NK-92 (cell line): ENCODE data around the gene WIPF2.

Experiments
- DNase-seq: peaks from one replicate; lab custom pipeline; 2025; ENCODE audit not compliant: unreplicated experiment; lab: John Stamatoyannopoulos, UW

WIPF2 gene

GRCh38 chr17:40323391-40324381, 104.6 kb downstream of the WIPF2 start:
- no peak for DNase-seq

DNA sequence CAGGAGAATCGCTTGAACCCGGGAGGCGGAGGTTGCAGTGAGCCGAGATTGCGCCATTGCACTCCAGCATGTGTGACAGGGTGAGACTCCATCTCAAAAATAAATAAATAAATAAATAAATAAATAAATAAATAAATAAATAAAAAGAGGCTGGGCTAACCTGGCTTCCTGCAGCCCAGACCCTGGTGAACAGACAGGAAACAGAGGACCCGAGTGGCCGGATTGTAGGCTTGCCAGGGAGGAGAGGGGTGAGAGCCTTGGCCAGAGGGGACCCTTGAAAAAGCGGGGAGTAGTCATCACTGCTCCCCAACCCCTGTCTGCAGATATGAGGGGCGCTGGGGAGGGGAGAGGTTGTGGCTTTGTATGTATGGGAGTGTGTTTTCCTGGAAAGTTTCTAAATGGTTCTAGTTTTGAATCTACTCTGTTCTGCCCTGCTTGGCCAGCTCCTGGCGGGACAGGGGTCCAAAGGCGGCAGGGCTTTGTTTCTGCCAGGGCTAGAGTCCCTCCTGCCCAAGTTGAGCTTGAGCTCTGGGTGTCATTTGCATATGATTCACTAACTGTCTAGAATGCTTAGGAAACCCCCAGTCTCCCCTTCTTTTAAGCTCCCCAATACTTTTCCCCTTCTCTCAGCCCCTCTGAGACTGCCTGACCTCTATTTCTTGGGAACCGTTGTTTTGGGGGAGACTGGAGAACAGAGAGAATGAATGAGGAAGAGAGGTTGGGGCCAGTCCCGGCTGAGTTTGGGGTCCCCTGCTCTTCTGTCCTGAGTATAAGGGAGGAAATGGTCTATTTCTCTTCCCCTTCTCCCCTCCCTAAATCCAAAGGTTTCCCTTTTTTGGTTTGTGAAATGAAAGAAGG, 106.3 kb downstream of the WIPF2 start:
- no peak for DNase-seq

DNA sequence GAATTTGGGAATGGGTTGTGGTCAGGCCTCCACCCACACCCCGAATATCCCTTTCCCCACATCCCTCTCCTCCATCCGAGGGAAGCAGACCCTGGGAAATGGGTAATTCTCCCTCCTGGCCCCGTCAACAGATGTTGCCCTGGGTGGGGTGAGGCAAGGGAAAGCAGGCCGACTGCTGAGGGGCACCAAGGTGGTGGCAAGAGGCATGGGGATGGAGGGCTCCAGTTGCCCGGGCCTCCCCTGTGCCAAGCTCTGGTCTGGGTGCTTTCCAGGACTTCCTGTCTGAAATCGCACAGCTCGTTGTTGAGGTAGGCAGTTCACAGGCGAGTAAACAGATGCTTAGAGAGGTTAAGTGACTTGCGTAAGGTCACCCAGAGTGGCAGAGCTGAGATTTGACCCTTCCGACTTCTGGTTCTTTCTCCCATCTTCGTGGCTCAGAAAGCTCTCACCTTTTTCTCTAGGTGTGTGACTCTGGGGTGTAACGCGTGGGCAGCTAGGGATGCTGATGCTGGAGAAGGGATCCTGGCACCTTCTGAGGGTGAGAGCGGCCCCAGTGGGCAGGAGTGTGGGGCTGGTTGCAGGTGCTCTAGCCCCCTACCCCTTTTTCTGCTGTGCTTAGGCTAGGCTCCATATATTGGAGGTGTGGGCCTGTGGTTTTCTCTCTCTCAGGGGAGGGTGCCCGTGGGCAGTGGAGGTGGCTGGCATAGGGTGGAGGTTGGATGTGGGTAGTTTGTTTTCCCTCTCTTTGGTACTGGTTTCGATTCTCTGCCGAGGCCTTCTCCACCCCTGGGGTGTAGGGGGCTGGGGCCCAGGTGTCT, 107.1 kb downstream of the WIPF2 start:
- DNase-seq = no peak

GRCh38 chr17:40326832-40327199, 107.7 kb downstream of the WIPF2 start:
- DNase-seq = no peak

DNA sequence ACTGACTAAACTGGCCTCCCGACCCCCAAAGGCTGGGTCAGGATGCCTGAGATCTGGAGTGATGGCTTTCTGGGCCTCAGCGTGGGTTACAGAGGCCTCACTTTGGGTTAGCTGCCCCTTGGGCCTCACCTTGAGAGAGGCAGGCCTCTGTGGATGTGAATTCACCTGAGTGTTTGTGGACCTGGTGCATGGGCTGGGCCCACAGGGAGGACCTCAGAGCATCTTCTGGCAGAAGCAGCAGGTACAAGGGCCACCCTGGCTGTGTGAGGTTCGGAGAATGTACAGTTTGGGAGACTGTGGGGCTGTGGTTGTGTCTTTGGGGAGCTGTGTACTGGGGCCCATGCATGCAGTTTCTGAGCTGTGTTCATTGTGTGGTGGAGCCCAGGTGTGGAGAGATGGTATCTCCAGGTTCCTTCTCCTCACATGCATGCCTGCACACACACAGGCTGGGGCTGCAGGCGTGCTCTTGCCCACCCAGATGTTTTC, 108.2 kb downstream of the WIPF2 start:
- DNase-seq = no peak

DNA sequence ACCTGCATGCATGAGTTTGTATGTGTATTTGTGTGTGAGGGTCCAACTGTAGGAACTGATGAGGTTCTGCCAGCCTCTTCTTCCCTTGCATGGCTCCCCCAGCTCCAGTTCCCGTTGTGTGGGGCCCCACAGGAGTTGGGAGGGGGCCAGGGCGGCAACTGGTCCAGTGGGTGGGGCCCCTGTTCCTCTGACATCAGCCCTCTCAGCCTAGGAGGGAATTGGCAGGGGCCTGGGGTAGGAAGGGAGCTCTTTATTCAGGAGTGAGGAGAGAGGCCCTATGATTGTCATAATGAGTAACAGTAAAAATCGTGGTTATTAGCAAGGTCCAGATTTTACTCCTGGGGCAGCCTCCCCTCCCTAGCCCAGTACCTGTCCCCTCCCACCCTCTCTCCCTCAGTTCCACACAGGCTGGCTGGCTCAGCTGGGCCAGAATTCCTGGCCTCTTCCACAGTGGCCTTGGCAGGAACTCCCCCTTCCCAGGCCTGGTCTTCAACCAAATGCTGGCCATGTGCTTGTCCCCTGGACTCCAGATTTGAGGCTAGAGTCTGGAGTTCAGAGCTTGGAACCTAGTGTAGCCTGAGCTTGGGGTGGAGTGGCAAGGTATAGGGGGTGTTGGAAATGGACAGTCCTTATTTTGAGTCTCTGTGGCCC, 108.8 kb downstream of the WIPF2 start:
- DNase-seq = no peak

- no peak for DNase-seq
These were observed 109.3 kb downstream of the WIPF2 start for GRCh38 chr17:40328386-40328766.

GRCh38 chr17:40329839-40330794, 111.0 kb downstream of the WIPF2 start:
- no peak for DNase-seq

- DNase-seq = no peak
These were observed 111.9 kb downstream of the WIPF2 start for GRCh38 chr17:40330850-40331470.

GRCh38 chr17:40331743-40332641, 112.9 kb downstream of the WIPF2 start:
- DNase-seq = no peak
